HCT116 (cell line): Measurements from ENCODE around the gene RPL35A.
"Not testable (repeated sequence)": the region's sequence is repeated elsewhere in the genome, so short reads cannot be mapped to it uniquely, and the experiment has no call there.

Source experiments
- EZH2 ChIP-seq: fragments of 200-600 bp; sonication (generic); IDR thresholded peaks from 2 replicates; pipeline ENCODE4 v1.6.1; 2017; ENCODE audit warnings: antibody characterized with exemption, mixed run types
- EZH2phosphoT487 ChIP-seq: fragments of 200-600 bp; IDR thresholded peaks from 2 replicates; pipeline ENCODE4 v1.6.1; 2018; ENCODE audit warnings: antibody characterized with exemption, borderline replicate concordance
- POLR2A ChIP-seq: IDR thresholded peaks from 2 replicates; pipeline ENCODE4 v1.7.0; 2011; ENCODE audit warnings: borderline replicate concordance; ENCODE audit not compliant: insufficient read depth, insufficient read length; ENCODE audit errors: extremely low read depth
- POLR2AphosphoS5 ChIP-seq: IDR thresholded peaks from 2 replicates; pipeline ENCODE4 v1.6.1; 2011; ENCODE audit warnings: mild to moderate bottlenecking, low read depth, low read length, moderate library complexity
- RAD21 ChIP-seq: IDR thresholded peaks from 2 replicates; pipeline ENCODE4 v1.6.1; 2012; ENCODE audit warnings: low read depth, mild to moderate bottlenecking
- SIN3A ChIP-seq: IDR thresholded peaks from 2 replicates; pipeline ENCODE4 v1.6.1; 2012; ENCODE audit warnings: low read depth
- SP1 ChIP-seq: IDR thresholded peaks from 2 replicates; pipeline ENCODE4 v1.6.1; 2012; ENCODE audit warnings: low read depth
- TCF7L2 ChIP-seq: IDR thresholded peaks from 2 replicates; pipeline ENCODE4 v1.7.0; 2011; ENCODE audit warnings: borderline replicate concordance, inconsistent platforms; ENCODE audit not compliant: insufficient read depth, insufficient read length; ENCODE audit errors: extremely low read depth
- YY1 ChIP-seq: IDR thresholded peaks from 2 replicates; pipeline ENCODE4 v1.6.1; 2011; ENCODE audit warnings: low read length, low read depth, moderate library complexity, mild to moderate bottlenecking; ENCODE audit not compliant: insufficient replicate concordance; ENCODE audit errors: extremely low read depth
- TF ChIP-seq, protein P1 (sequence below), 3 experiments: fragments of 200-600 bp in 1 of 3; sonication (generic) in 1 of 3; IDR thresholded peaks in 2 of 3; conservative IDR thresholded peaks in 1 of 3; 2 replicates each; pipeline ENCODE4 v1.5.1; 2012 to 2017; ENCODE audit warnings: low read depth in 2 of 3, low read length in 2 of 3, antibody characterized with exemption in 1 of 3, borderline replicate concordance in 1 of 3, control low read depth in 1 of 3, mild to moderate bottlenecking in 1 of 3, mixed read lengths in 1 of 3, mixed run types in 1 of 3, moderate library complexity in 1 of 3; ENCODE audit not compliant: insufficient read depth in 1 of 3

DNA sequence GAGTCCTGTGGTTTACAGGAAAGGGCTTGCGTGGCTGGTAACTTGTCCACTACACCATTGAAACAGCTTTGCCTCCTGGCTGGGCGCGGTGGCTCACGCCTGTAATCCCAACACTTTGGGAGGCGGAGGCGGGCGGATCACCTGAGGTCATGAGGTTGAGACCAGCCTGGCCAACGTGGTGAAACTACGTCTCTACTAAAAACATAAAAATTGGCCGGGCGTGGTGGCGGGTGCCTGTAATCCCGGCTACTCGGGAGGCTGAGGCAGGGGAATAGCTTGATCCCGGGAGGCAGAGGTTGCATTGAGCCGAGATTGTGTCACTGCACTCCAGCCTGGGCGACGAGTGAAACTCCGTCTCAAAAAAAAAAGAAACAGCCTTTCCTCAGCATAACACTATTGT is 8.9 kb downstream of the RPL35A start:
- TF ChIP-seq, protein P1, sequence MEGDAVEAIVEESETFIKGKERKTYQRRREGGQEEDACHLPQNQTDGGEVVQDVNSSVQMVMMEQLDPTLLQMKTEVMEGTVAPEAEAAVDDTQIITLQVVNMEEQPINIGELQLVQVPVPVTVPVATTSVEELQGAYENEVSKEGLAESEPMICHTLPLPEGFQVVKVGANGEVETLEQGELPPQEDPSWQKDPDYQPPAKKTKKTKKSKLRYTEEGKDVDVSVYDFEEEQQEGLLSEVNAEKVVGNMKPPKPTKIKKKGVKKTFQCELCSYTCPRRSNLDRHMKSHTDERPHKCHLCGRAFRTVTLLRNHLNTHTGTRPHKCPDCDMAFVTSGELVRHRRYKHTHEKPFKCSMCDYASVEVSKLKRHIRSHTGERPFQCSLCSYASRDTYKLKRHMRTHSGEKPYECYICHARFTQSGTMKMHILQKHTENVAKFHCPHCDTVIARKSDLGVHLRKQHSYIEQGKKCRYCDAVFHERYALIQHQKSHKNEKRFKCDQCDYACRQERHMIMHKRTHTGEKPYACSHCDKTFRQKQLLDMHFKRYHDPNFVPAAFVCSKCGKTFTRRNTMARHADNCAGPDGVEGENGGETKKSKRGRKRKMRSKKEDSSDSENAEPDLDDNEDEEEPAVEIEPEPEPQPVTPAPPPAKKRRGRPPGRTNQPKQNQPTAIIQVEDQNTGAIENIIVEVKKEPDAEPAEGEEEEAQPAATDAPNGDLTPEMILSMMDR (IDR thresholded peaks at IDR 0.05 in 2 of 3, conservative IDR thresholded peaks at IDR 0.05 in 1 of 3; ENCODE audit: borderline replicate concordance in 1 of 3, insufficient read depth in 1 of 3, low read depth in 2 of 3, low read length in 2 of 3): not testable (repeated sequence)
- TF ChIP-seq SIN3A, POLR2AphosphoS5, RAD21, EZH2, POLR2A, EZH2phosphoT487, TCF7L2, SP1, YY1: not testable (repeated sequence)
